ENCODE data around the gene P3H4. TPM values are rescaled to one million over a fixed set of nuclear protein-coding genes. Genes with fewer than 3 reads are reported as not detected.

P3H4 gene
- total and polyA plus RNA-seq, 2 of the 4 experiments (the other 2 are of a cell fraction), result 21.5 to 66.7 TPM

- Histone ChIP-seq H4K91ac (ENCODE audit: insufficient read depth, low read depth, low read length) (no peak overlapping the region), H3K56ac (ENCODE audit: extremely low read depth, insufficient read depth, low read length) (no peak overlapping the region), H3K9ac (ENCODE audit: low read depth, low read length) (no peak overlapping the region), H4K5ac (ENCODE audit: low read depth, low read length) (no peak overlapping the region), H3K27ac (ENCODE audit: insufficient read depth, low read length) (no peak overlapping the region), H3K36me3 (ENCODE audit: control insufficient read depth, insufficient read depth, low read length) (peaks cover 2% of the 10 kb centered on the region; the same call in 1 of the 2 replicates), H2BK120ac (ENCODE audit: low read depth, low read length) (no peak overlapping the region), H3K4me1 (ENCODE audit: control insufficient read depth, insufficient read depth, low read length) (peaks cover 32% of the 10 kb centered on the region), H2BK15ac (ENCODE audit: low read depth, low read length) (no peak overlapping the region), H3K23ac (ENCODE audit: low read depth, low read length) (no peak overlapping the region), H3K18ac (ENCODE audit: low read depth, low read length) (no peak overlapping the region), H2AK9ac (replicated peaks; ENCODE audit: low read depth, low read length, poor library complexity) (no peak overlapping the region), H3K9me3 (ENCODE audit: control insufficient read depth, insufficient read depth, low read length) (no peaks in the 10 kb centered on the region), H2BK20ac (ENCODE audit: low read depth, low read length) (no peak overlapping the region), H3K14ac (replicated peaks; ENCODE audit: low read depth, low read length) (no peak overlapping the region), H3K27me3 (ENCODE audit: control insufficient read depth, insufficient read depth, low read length) (no peaks in the 10 kb centered on the region), H3K4me3 (ENCODE audit: insufficient read depth, low read depth, low read length) (no peak overlapping the region), H3K79me1 (ENCODE audit: low read depth in 1 of 2, low read length in 2 of 2) (no peaks in the 10 kb centered on the region; a peak in 1 of 4 replicates), H2AK5ac (ENCODE audit: low read depth, low read length) (peak overlapping the region; percentile 7; the same call in 1 of the 2 replicates), H4K8ac (ENCODE audit: low read depth in 2 of 2, low read length in 2 of 2) (no peak overlapping the region), H3K4me2 (ENCODE audit: low read depth, low read length) (no peak overlapping the region), H3K4ac (ENCODE audit: low read depth, low read length) (no peak overlapping the region), H2AFZ (replicated peaks; ENCODE audit: low read length, poor library complexity) (no peak overlapping the region), H4K20me1 (ENCODE audit: insufficient read depth, low read length) (no peaks in the 10 kb centered on the region), H2BK5ac (ENCODE audit: low read depth, low read length, poor library complexity, severe bottlenecking) (no peak overlapping the region), H3K9me1 (ENCODE audit: insufficient read depth, low read length) (peaks cover 8% of the 10 kb centered on the region)
- DNase-seq (no peak), ATAC-seq (ENCODE audit: low read depth) (no peak)
- WGBS, 2 experiments (ENCODE audit: extremely low coverage in 2 of 2, insufficient read length in 1 of 2), result 89% methylated on average over 2 of the region's 3 CpGs; no CpG with 5 or more reads in 1 of the 2 experiments
- CTCF ChIA-PET, result interaction anchor here (0.6 kb wide), 1 partner anchor 113 kb away, joined by 4 read pairs; no protein-coding TSS in a partner anchor
- no TSS peak for BruUV-seq (replicated peaks)
- TF ChIP-seq MAZ (IDR thresholded peaks at IDR 0.05; ENCODE audit: borderline replicate concordance, low read depth, low read length) (no peak), CTCF (conservative IDR thresholded peaks at IDR 0.05; ENCODE audit: low read depth, low read length) (no peak), RFX5 (IDR thresholded peaks at IDR 0.05; ENCODE audit: low read depth, low read length) (no peak), MXI1 (IDR thresholded peaks at IDR 0.05; ENCODE audit: borderline replicate concordance, low read depth, low read length) (no peak), SMC3 (IDR thresholded peaks at IDR 0.05; ENCODE audit: low read depth, low read length) (no peak), MAFK (IDR thresholded peaks at IDR 0.05; ENCODE audit: low read depth, low read length) (no peak), CEBPB (IDR thresholded peaks at IDR 0.05; ENCODE audit: low read depth, low read length) (no peak), ELK1 (IDR thresholded peaks at IDR 0.05; ENCODE audit: borderline replicate concordance, low read depth, low read length) (no peak), CHD1 (IDR thresholded peaks at IDR 0.05; ENCODE audit: low read depth, low read length) (no peak), FOS (IDR thresholded peaks at IDR 0.05; ENCODE audit: low read depth, low read length) (no peak), RAD21 (IDR thresholded peaks at IDR 0.05; ENCODE audit: low read length) (no peak), RCOR1 (IDR thresholded peaks at IDR 0.05; ENCODE audit: insufficient replicate concordance, low read length) (no peak), BHLHE40 (IDR thresholded peaks at IDR 0.05; ENCODE audit: low read depth, low read length) (no peak)
- dilution Hi-C loops (cut with HindIII; ENCODE audit: low sequenced_read_pairs, unreplicated experiment) (no loop called here), in situ Hi-C loops (cut with MboI; ENCODE audit: low sequenced_read_pairs) (no loop called here), intact Hi-C loops (cut with micrococcal nuclease) (no loop called here)
- POLR2A ChIA-PET (ENCODE audit: unreplicated experiment), result no interaction called here
Observed at GRCh38 chr17:41797377-41797776, 14.4 kb downstream of the P3H4 start.

Data from IMR-90 (cell line).